Osteoblast (primary cell): ENCODE data around the gene FGD1. TPM values are rescaled to one million over a fixed set of nuclear protein-coding genes. Genes with fewer than 3 reads are reported as not detected.

Experiments used
- DNase-seq: peaks from one replicate; pipeline ENCODE4 v3.0.0; 2011; ENCODE audit warnings: low spot score, mixed read lengths; ENCODE audit not compliant: insufficient read length; ENCODE audit errors: missing footprints
- H2AFZ ChIP-seq: 2 replicates; pipeline ENCODE4 v1.6.0; 2011; ENCODE audit warnings: mild to moderate bottlenecking, low read length
- H3K27ac ChIP-seq: 2 replicates; pipeline ENCODE4 v1.5.1; 2011; ENCODE audit warnings: mild to moderate bottlenecking, low read depth, low read length, moderate library complexity
- H3K27me3 ChIP-seq: 2 replicates; pipeline ENCODE4 v1.6.0; 2012; ENCODE audit warnings: mild to moderate bottlenecking, control low read depth, inconsistent platforms, low read length, moderate library complexity; ENCODE audit not compliant: insufficient read depth
- H3K36me3 ChIP-seq: 2 replicates; pipeline ENCODE4 v1.5.1; 2011; ENCODE audit warnings: mild to moderate bottlenecking, low read length, control low read depth, moderate library complexity; ENCODE audit not compliant: insufficient read depth
- H3K4me1 ChIP-seq: 2 replicates; pipeline ENCODE4 v1.5.1; 2011; ENCODE audit warnings: mild to moderate bottlenecking, low read length, control low read depth, moderate library complexity; ENCODE audit not compliant: insufficient read depth
- H3K4me2 ChIP-seq: 2 replicates; pipeline ENCODE4 v1.6.0; 2011; ENCODE audit warnings: mild to moderate bottlenecking, low read length; ENCODE audit not compliant: insufficient read depth
- H3K4me3 ChIP-seq: fragments of 200-600 bp; sonication (generic); 3 replicates; pipeline ENCODE4 v1.5.1; 2012; ENCODE audit warnings: mild to moderate bottlenecking, low read length, inconsistent platforms; ENCODE audit not compliant: insufficient read depth
- H3K79me2 ChIP-seq: 2 replicates; pipeline ENCODE4 v1.6.0; 2012; ENCODE audit warnings: mild to moderate bottlenecking, low read length, control low read depth, inconsistent platforms; ENCODE audit not compliant: insufficient read depth
- H3K9me3 ChIP-seq: 2 replicates; pipeline ENCODE4 v1.5.1; 2011; ENCODE audit warnings: low read depth, low read length, control low read depth
- H4K20me1 ChIP-seq: 2 replicates; pipeline ENCODE4 v1.6.0; 2012; ENCODE audit warnings: mild to moderate bottlenecking, low read length, control low read depth; ENCODE audit not compliant: insufficient read depth
- CTCF ChIP-seq: IDR thresholded peaks from 2 replicates; pipeline ENCODE4 v1.5.1; 2011; ENCODE audit warnings: mild to moderate bottlenecking, low read depth, low read length, moderate library complexity; ENCODE audit errors: extremely low read depth
- total RNA-seq: library from RNA; depleted of rRNA; stranded (reverse); fragments of >200 nt; gene quantifications from 2 replicates; pipeline ENCODE4 v1.2.3, GENCODE V29; 2012

The FGD1 gene
- total RNA-seq, 1 donor, result 8.7 TPM

DNA sequence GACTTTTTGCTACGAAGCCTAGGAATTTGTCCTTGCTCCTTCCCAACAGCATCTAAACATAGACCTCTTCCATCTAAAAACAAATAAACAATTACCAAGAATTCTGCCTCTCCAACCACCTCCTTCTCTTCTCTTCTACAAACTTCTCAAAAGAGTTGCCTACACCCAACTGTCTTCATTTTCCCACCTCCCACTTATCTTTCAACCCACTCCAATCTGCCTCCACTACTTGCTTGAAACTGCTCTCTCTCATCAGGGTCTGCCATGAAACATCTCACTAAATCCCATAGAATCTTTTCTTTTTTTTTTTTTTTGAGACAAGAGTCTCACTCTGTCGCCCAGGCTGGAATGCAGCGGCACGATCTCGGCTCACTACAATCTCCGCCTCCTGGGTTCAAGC, 902 bp upstream of the FGD1 start:
- Histone ChIP-seq H3K27ac (no peak overlapping the region), H2AFZ (no peak overlapping the region), H3K36me3 (no peaks in the 10 kb centered on the region), H4K20me1 (no peaks in the 10 kb centered on the region), H3K4me3 (no peak overlapping the region), H3K9me3 (no peaks in the 10 kb centered on the region), H3K79me2 (peaks cover 21% of the 10 kb centered on the region), H3K4me1 (peaks cover 21% of the 10 kb centered on the region), H3K4me2 (no peak overlapping the region), H3K27me3 (no peaks in the 10 kb centered on the region)
- peak; percentile 53 for DNase-seq
- TF ChIP-seq CTCF, result no peak

DNA sequence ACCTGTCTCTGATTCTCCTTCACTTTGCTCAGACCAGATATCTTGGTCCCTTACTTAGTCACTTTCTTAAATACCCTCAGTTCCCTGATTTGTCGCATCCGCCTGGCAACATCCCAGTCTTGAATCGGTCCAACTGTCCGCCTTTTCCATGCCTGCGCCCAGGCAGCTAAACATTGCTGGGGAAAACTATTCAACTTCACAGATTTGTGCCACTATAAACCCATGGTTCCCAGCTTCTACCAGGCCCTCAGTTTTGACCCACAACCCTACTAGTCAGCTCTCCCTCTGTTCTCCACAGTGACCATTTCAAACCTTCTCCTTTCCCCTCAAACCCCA, 451 bp upstream of the FGD1 start:
- H3K27me3 ChIP-seq, result no peaks in the 10 kb centered on the region
- H3K9me3 ChIP-seq, result no peaks in the 10 kb centered on the region
- H3K27ac ChIP-seq, result peak overlapping the region; percentile 15
- peak overlapping the region; percentile 68 for H3K4me2 ChIP-seq
- peaks cover 25% of the 10 kb centered on the region for H3K79me2 ChIP-seq
- no peak for TF ChIP-seq CTCF
- peak; percentile 66 for DNase-seq
- H2AFZ ChIP-seq, result peak overlapping the region; percentile 49
- no peaks in the 10 kb centered on the region for H3K36me3 ChIP-seq
- H3K4me3 ChIP-seq, result peak overlapping the region; percentile 78
- H3K4me1 ChIP-seq, result peaks cover 25% of the 10 kb centered on the region
- no peaks in the 10 kb centered on the region for H4K20me1 ChIP-seq

DNA sequence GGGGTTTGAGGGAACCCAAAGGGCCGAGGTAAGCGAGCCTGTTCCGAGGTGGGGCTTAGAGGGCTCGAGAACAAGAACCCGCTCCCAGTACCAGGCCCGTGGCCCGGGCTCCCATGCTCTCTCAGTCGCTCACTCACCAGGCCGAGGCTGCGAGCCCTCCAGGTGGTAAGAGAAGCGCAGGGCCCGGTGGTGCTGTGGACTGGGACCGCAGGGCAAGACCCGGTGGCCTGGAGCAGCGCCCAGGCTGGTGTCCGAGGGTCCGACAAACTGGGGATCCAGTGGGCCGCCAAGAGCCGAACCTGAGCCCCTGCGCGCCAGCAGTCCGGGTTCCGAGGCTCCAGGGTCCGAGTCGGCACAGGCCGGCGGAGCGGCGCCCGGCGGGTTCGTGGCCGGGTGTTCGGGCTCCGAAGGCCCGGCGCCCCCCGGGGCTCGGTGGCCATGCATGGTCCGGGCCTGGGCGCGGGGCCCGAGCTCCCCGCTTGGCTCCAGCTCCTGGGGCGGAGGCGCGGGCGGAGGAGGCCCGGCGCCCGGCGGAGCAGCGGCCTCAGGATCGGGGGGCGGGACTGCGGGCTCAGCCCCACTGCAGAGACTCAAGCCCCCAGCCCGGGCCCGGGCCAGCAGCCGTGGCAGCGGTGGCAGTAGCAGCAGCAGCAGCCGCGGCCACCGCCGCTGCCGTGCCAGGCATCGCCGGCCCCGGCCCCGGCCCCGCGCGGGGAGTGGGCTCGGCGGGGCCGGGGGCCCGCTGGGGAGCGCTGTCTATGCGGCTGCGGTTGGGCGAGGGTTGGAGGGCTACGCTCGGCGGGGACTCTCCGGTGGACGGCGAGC, 833 bp downstream of the FGD1 start:
- Histone ChIP-seq H4K20me1 (no peaks in the 10 kb centered on the region), H3K9me3 (no peaks in the 10 kb centered on the region), H3K4me3 (peak overlapping the region; percentile 78), H3K79me2 (peaks cover 37% of the 10 kb centered on the region), H3K27ac (peak overlapping the region; percentile 53), H3K4me1 (peaks cover 29% of the 10 kb centered on the region), H3K27me3 (no peaks in the 10 kb centered on the region), H3K4me2 (peak overlapping the region; percentile 71), H2AFZ (peak overlapping the region; percentile 82), H3K36me3 (no peaks in the 10 kb centered on the region)
- no peak for TF ChIP-seq CTCF
- DNase-seq, result peak; percentile 91

DNA sequence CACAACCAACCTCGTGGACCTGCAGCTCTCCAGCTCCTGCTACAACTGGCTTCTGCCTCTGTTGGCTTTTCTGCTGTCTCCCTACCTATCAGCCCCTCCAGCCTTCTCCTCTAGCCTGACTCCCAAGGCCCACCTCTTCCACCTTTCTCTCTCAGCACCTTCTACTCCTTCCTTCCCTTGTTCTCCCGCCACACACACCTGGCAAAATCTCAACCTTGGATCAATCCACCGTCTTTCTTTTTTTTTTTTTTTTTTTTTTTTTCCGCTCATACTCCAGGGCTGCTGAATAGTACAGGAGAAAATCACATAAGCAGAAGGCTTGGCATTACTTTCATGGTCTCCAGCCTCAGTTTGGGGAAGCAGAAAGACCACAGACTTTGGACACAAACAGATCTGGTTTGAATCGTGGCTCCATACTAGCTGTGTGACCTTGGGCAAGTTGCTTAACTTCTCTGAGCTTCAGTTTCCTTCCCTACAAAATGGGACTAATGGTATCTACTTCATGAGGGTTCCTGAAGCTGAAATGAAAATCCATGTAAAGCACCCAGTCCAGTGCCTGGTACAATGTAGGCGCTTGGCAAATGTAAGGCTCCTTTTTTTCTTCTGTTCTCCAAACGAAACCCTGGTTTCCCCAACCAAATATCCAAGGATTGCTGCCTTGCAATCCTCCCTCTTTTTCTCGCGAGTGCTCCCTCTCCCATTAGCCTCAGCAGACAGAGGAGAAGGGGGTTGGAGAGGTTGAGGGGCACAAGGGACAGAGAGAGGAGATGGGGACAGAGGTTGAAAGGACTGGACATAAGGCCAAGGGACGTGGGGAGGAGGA, 1.7 kb downstream of the FGD1 start:
- TF ChIP-seq CTCF, result no peak
- H3K36me3 ChIP-seq, result no peaks in the 10 kb centered on the region
- peak overlapping the region; percentile 78 for H3K4me3 ChIP-seq
- no peaks in the 10 kb centered on the region for H4K20me1 ChIP-seq
- H2AFZ ChIP-seq, result peak overlapping the region; percentile 82
- no peaks in the 10 kb centered on the region for H3K9me3 ChIP-seq
- H3K79me2 ChIP-seq, result peaks cover 46% of the 10 kb centered on the region
- H3K4me2 ChIP-seq, result peak overlapping the region; percentile 71
- peak; percentile 87 for DNase-seq
- no peaks in the 10 kb centered on the region for H3K27me3 ChIP-seq
- peaks cover 29% of the 10 kb centered on the region for H3K4me1 ChIP-seq
- H3K27ac ChIP-seq, result peak overlapping the region; percentile 53
